BLaER1 (cell line): ENCODE measurements around the gene CRIM1.

Experiments used
- H3K27ac ChIP-seq: shearing (Covaris generic); formaldehyde crosslinking; 2 replicates; pipeline ENCODE4 v1.8.1; 2022
- H3K27me3 ChIP-seq: shearing (Covaris generic); formaldehyde crosslinking; 2 replicates; pipeline ENCODE4 v1.8.1; 2022
- H3K36me3 ChIP-seq: shearing (Covaris generic); formaldehyde crosslinking; 2 replicates; pipeline ENCODE4 v1.8.1; 2022
- H3K4me1 ChIP-seq: shearing (Covaris generic); formaldehyde crosslinking; 2 replicates; pipeline ENCODE4 v1.8.1; 2022
- H3K4me2 ChIP-seq: shearing (Covaris generic); formaldehyde crosslinking; 2 replicates; pipeline ENCODE4 v1.8.1; 2022
- H3K4me3 ChIP-seq: shearing (Covaris generic); formaldehyde crosslinking; 2 replicates; pipeline ENCODE4 v1.8.1; 2022
- H3K9ac ChIP-seq: shearing (Covaris generic); formaldehyde crosslinking; 2 replicates; pipeline ENCODE4 v1.8.1; 2022
- H3K9me3 ChIP-seq: shearing (Covaris generic); formaldehyde crosslinking; 2 replicates; pipeline ENCODE4 v1.8.1; 2022
- H4K20me1 ChIP-seq: shearing (Covaris generic); formaldehyde crosslinking; 2 replicates; pipeline ENCODE4 v1.8.1; 2022
- Cebpa-rat ChIP-seq: shearing (Covaris generic); IDR thresholded peaks from 2 replicates; pipeline ENCODE4 v1.8.1; 2022

Gene CRIM1

DNA sequence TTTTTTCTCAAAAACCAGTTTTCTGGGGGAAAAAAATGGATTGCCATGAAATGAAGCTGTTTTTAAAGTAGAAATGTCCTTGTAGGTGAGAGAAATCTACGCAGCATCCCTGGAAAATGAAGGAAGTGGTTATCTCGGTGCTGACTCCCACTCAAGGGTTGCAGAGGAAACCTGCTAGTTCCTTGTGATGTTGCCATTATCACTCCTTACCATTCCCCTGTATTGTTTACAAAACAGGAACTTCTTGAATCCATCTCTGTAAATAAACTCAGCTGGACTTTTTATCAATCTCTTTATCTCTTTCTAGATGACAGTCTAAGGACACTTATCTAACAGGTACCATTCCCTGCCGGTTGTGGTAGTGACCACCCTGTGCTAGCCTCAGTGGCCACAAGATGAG lies 181.2 kb downstream of the CRIM1 start:
- no peaks in the 10 kb centered on the region for H3K27me3 ChIP-seq
- H3K4me2 ChIP-seq, result no peak overlapping the region
- peaks cover 44% of the 10 kb centered on the region for H3K36me3 ChIP-seq
- H3K27ac ChIP-seq, result no peak overlapping the region
- H3K9ac ChIP-seq, result no peak overlapping the region
- H3K9me3 ChIP-seq, result no peaks in the 10 kb centered on the region
- H3K4me1 ChIP-seq, result no peaks in the 10 kb centered on the region
- TF ChIP-seq Cebpa-rat, result no peak
- H3K4me3 ChIP-seq, result no peak overlapping the region
- H4K20me1 ChIP-seq, result no peaks in the 10 kb centered on the region

DNA sequence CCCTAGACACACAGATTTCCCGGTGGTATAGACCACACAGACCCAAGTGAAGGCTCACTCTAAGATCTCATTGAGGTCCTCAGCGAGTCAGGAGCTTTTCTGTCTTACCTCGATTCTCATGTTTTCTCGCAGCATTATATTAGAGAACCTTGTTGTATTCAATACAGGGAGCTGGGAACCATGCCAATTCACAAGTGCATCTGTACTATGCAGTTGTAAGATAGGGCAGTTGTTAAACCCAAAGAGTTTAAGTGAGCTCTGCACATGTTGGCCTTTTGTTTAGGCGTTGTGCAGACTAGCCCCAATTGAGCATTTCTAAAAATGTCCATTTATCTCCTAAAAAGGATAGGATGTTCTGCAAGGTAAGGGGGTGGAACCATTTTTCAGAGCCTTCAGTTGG lies 182.8 kb downstream of the CRIM1 start:
- no peak for TF ChIP-seq Cebpa-rat
- Histone ChIP-seq H3K36me3 (peaks cover 47% of the 10 kb centered on the region), H3K9me3 (no peaks in the 10 kb centered on the region)

DNA sequence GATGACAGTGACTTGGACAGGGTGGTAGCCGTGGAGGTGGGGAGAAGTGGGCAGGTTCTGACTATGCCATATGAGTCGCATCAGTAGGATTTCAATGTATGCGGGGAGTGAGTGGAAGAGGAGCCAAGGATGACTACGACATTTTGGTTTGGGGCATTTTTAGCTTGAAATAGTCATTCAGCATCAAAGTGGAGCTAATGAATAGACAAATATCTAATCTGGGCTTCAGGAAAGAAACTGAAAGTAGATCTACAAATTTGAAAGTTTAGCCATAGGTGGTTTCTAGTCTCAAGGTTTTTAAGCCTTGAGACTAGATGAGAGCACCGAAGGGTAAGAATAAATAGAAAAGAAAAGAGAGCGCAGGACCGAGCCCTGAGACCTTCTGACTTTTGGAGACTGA lies 184.1 kb downstream of the CRIM1 start:
- H3K27ac ChIP-seq, result no peak overlapping the region
- no peak overlapping the region for H3K4me2 ChIP-seq
- H3K27me3 ChIP-seq, result no peaks in the 10 kb centered on the region
- no peak overlapping the region for H3K9ac ChIP-seq
- H3K9me3 ChIP-seq, result no peaks in the 10 kb centered on the region
- H3K4me3 ChIP-seq, result no peak overlapping the region
- peaks cover 52% of the 10 kb centered on the region for H3K36me3 ChIP-seq
- no peaks in the 10 kb centered on the region for H4K20me1 ChIP-seq
- H3K4me1 ChIP-seq, result no peaks in the 10 kb centered on the region
- no peak for TF ChIP-seq Cebpa-rat

More for the DNA sequence above, 182.8 kb downstream of the CRIM1 start:
- H3K27ac ChIP-seq, result no peak overlapping the region
- no peaks in the 10 kb centered on the region for H3K27me3 ChIP-seq
- H3K4me3 ChIP-seq, result no peak overlapping the region
- H4K20me1 ChIP-seq, result no peaks in the 10 kb centered on the region
- no peak overlapping the region for H3K9ac ChIP-seq
- H3K4me1 ChIP-seq, result no peaks in the 10 kb centered on the region
- H3K4me2 ChIP-seq, result no peak overlapping the region

DNA sequence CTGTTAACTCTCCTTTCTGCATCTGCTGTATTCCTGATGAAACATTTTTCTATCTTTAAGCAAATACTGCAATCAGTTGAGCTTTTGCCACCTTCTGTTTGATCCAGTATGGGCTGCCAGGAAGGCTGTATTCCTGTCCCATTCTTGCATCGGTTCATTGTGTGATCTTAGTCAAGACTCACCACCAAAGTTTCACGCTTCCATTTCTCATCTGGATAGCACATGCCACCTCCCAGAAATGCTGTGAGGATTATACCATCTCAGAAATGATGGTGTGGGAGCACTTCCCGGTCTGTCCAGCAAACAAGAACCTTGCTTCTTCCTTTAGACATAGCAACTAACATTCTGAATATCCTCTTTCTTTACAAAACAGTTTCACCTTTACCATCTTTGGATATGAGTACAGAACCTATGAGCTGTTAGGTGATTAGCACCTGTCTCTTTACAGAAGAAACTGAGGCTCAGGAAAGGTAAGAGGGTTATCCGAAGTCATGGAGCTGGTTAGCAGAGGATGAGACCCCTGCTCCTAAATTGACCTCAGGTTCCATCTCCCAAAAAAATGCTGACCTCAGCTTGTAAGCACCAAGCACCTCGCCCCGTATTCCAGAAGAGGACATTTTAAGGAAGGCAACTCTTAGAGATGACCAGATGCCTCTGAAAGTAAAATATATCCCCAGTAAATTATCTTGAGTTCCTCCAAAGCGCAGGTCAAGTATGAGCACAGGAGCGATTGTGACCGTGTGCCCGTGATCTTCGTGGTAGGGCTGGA lies 185.6 kb downstream of the CRIM1 start:
- H4K20me1 ChIP-seq, result no peaks in the 10 kb centered on the region
- H3K9me3 ChIP-seq, result no peaks in the 10 kb centered on the region
- no peak overlapping the region for H3K4me3 ChIP-seq
- no peak overlapping the region for H3K9ac ChIP-seq
- no peak overlapping the region for H3K4me2 ChIP-seq
- TF ChIP-seq Cebpa-rat, result no peak
- H3K36me3 ChIP-seq, result peaks cover 58% of the 10 kb centered on the region
- no peaks in the 10 kb centered on the region for H3K27me3 ChIP-seq
- H3K4me1 ChIP-seq, result no peaks in the 10 kb centered on the region
- H3K27ac ChIP-seq, result no peak overlapping the region

DNA sequence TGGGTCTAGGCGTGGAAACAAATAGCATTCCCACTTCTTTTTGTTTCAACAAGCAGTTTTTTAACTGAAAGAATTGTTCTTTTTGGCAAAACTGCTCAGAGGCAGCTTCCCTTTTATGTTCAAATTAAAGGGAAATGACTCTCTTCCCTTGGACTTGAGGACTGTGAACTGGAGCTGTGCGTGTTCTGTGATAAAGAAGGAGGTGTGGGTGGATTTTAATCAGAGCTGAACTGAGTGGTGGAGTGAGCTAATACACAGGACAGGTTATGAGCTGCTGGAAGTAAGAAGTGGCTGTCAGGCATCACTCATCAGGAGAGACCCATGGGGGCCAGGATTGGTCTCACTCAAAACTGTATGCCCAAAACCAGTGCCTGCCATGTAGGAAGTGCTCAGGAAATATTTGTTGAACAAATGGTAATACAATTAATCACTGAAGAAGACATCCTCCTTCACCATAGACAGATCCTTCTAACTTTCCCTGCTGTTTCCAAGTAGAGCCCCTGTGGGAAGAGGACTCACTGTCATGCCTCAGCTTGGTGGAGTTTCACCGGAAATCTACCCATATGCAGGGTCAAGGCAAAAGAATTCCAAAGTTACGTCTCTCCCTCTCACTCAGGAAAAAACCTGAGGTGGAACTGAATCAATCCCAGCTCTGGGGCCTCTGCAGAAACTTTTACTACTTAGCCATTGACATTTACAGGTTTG lies 186.5 kb downstream of the CRIM1 start:
- Histone ChIP-seq H4K20me1 (no peaks in the 10 kb centered on the region), H3K27ac (no peak overlapping the region), H3K4me2 (no peak overlapping the region), H3K9me3 (no peaks in the 10 kb centered on the region), H3K4me1 (no peaks in the 10 kb centered on the region), H3K27me3 (no peaks in the 10 kb centered on the region), H3K4me3 (no peak overlapping the region), H3K36me3 (peaks cover 61% of the 10 kb centered on the region), H3K9ac (no peak overlapping the region)
- no peak for TF ChIP-seq Cebpa-rat

DNA sequence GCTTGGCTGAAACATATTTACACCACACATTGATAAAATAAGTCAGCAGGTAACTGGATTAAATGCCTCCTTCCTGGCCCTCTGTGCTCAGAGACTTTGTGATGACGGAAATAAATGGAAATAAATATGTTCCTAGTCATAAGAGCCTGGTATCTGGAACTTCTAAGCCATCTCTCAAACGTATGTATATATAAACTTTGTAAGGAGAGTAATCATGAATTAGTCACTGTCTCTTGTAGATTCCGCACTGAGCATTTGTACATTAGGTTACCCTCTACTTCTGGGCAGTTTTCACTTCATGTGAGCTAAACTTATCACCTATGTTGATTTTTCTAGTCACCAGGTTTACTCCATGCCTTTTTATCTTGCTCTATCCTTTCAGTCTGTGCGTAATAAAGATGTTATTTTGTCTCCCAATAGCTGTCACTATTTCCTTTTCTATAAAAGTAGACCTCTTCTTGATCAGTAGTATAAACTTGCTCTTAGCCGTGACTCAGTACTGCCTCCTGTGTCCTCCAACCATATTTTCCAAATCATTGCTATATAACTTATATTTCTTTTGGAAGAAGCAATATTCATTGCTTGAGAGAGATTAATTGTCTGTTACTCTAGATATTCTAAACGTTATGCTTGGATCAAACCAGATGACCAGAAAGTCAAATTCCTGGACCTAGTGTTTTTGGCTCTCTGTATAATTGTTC lies 189.2 kb downstream of the CRIM1 start:
- H3K27me3 ChIP-seq, result no peaks in the 10 kb centered on the region
- peaks cover 63% of the 10 kb centered on the region for H3K36me3 ChIP-seq
- H3K27ac ChIP-seq, result no peak overlapping the region
- no peak for TF ChIP-seq Cebpa-rat
- peaks cover 6% of the 10 kb centered on the region; the same call in 1 of the 2 replicates for H3K4me1 ChIP-seq
- H4K20me1 ChIP-seq, result no peaks in the 10 kb centered on the region
- no peak overlapping the region for H3K9ac ChIP-seq
- H3K4me3 ChIP-seq, result no peak overlapping the region
- H3K4me2 ChIP-seq, result no peak overlapping the region
- H3K9me3 ChIP-seq, result no peaks in the 10 kb centered on the region

DNA sequence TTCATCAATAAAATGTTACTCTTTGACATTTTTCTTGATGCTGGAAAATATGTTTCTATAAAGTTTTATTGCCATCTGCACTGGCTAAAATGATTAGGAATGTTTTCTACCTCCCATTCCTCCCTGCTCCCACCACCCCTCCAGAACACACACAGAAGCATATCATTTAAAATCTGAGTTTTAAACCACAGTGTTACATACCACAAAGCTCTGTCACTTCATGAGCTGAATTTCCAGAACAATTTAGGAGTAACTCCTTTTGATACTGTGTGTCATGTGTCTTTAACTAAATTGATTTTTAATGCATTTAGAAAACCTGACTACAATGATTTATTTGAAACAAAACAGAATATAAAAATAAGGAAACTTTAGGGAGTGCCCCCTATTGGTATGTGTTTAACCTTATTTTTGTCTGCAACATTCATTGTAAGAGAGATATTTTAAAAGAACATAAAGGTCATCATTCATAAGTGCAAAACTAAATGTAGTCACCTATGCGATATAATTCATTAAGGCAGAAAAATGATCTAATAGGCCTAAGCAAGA lies 190.4 kb downstream of the CRIM1 start:
- no peak for TF ChIP-seq Cebpa-rat
- H3K9me3 ChIP-seq, result no peaks in the 10 kb centered on the region
- no peaks in the 10 kb centered on the region for H4K20me1 ChIP-seq
- H3K36me3 ChIP-seq, result peaks cover 65% of the 10 kb centered on the region
- H3K27me3 ChIP-seq, result no peaks in the 10 kb centered on the region
- no peak overlapping the region for H3K4me2 ChIP-seq
- H3K27ac ChIP-seq, result no peak overlapping the region
- H3K4me1 ChIP-seq, result peaks cover 6% of the 10 kb centered on the region; the same call in 1 of the 2 replicates
- no peak overlapping the region for H3K9ac ChIP-seq
- H3K4me3 ChIP-seq, result no peak overlapping the region

DNA sequence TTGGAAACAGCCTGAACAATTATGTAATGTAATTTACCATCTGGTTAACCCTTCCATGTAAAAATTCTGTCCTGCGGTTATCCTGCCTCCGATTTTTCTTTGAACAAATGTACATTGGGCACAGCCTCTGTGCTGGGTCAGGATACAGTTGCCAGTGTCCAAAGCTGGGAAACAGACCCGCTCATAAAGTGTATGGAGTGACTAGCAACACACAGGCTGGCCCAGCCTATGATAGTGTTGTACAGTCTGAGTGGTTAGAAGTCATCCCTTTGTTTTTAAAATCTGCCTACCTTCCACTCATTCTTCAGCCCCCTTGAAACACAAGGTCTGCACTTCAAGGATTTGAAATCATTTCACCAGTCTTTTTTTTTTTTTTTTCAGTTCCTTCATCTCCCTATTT lies 192.3 kb downstream of the CRIM1 start:
- TF ChIP-seq Cebpa-rat, result no peak
- Histone ChIP-seq H3K27ac (no peak overlapping the region), H3K9me3 (no peaks in the 10 kb centered on the region), H3K36me3 (peaks cover 65% of the 10 kb centered on the region), H3K4me2 (no peak overlapping the region), H4K20me1 (no peaks in the 10 kb centered on the region), H3K27me3 (no peaks in the 10 kb centered on the region), H3K9ac (no peak overlapping the region), H3K4me1 (peaks cover 6% of the 10 kb centered on the region; the same call in 1 of the 2 replicates), H3K4me3 (no peak overlapping the region)

DNA sequence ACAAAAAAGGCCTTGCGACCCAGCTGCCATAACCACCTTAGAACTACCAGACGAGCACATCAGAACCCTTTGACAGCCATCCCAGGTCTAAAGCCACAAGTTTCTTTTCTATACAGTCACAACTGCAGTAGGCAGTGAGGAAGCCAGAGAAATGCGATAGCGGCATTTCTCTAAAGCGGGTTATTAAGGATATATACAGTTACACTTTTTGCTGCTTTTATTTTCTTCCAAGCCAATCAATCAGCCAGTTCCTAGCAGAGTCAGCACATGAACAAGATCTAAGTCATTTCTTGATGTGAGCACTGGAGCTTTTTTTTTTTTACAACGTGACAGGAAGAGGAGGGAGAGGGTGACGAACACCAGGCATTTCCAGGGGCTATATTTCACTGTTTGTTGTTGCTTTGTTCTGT lies 193.6 kb downstream of the CRIM1 start:
- peaks cover 75% of the 10 kb centered on the region for H3K36me3 ChIP-seq
- no peaks in the 10 kb centered on the region for H3K9me3 ChIP-seq
- H4K20me1 ChIP-seq, result no peaks in the 10 kb centered on the region
- H3K9ac ChIP-seq, result no peak overlapping the region
- no peaks in the 10 kb centered on the region for H3K27me3 ChIP-seq
- peaks cover 11% of the 10 kb centered on the region; the same call in 1 of the 2 replicates for H3K4me1 ChIP-seq
- no peak for TF ChIP-seq Cebpa-rat
- no peak overlapping the region for H3K4me3 ChIP-seq
- H3K4me2 ChIP-seq, result peak overlapping the region; percentile 11; the same call in 1 of the 2 replicates
- H3K27ac ChIP-seq, result no peak overlapping the region
